H1 (cell line): ENCODE data around the gene ACAA1. TPM values are rescaled to one million over a fixed set of nuclear protein-coding genes. Genes with fewer than 3 reads are reported as not detected.

Source experiments
- CTCF ChIA-PET: fragments of 300-600 bp; sonication (Branson Sonifier 250); formaldehyde crosslinking; loops from one replicate; lab custom pipeline; 2021; ENCODE audit not compliant: partially characterized antibody; lab: Charles Lee
- POLR2A ChIA-PET: fragments of 300-600 bp; sonication (Branson Sonifier 250); formaldehyde crosslinking; loops from one replicate; lab custom pipeline; 2021; ENCODE audit warnings: inconsistent platforms; ENCODE audit not compliant: partially characterized antibody; lab: Charles Lee
- DNase-seq, 2 experiments: peaks; one replicate each; pipeline versions ENCODE4 v3.0.0 to v3.0.0-alpha.2; 2010 to 2022; ENCODE audit warnings: low spot score in 2 of 2, low read depth in 1 of 2, mixed read lengths in 1 of 2
- FAIRE-seq: peaks from 2 replicates; lab custom pipeline; 2011; peaks lifted over from hg19 to GRCh38; lab: Jason Lieb, UNC
- H2AFZ ChIP-seq: 2 replicates; pipeline ENCODE4 v1.8.1; 2012; ENCODE audit warnings: low read length, inconsistent platforms
- H2AK5ac ChIP-seq: 2 replicates; pipeline ENCODE4 v1.6.1; 2013; ENCODE audit warnings: low read depth, low read length
- H2BK120ac ChIP-seq: replicated peaks from 2 replicates; pipeline ENCODE3; 2013; ENCODE audit warnings: low read depth, low read length, inconsistent platforms
- H2BK12ac ChIP-seq: 2 replicates; pipeline ENCODE4 v1.6.1; 2013; ENCODE audit warnings: low read depth, low read length
- H2BK15ac ChIP-seq: 2 replicates; pipeline ENCODE4 v1.6.1; 2013; ENCODE audit warnings: low read length
- H2BK20ac ChIP-seq: 2 replicates; pipeline ENCODE4 v1.6.1; 2013; ENCODE audit warnings: low read length
- H2BK5ac ChIP-seq: 2 replicates; pipeline ENCODE4 v1.6.1; 2013; ENCODE audit warnings: low read depth, low read length
- H3K14ac ChIP-seq: 2 replicates; pipeline ENCODE4 v1.6.1; 2013; ENCODE audit warnings: inconsistent platforms; ENCODE audit not compliant: insufficient read length
- H3K18ac ChIP-seq: 2 replicates; pipeline ENCODE4 v1.6.1; 2013; ENCODE audit warnings: low read length; ENCODE audit errors: extremely low read depth
- H3K23ac ChIP-seq: 2 replicates; pipeline ENCODE4 v1.6.1; 2013; ENCODE audit warnings: inconsistent platforms; ENCODE audit not compliant: insufficient read length
- H3K23me2 ChIP-seq: 2 replicates; pipeline ENCODE4 v1.6.1; 2013; ENCODE audit warnings: low read depth, low read length
- H3K27ac ChIP-seq: 2 replicates; pipeline ENCODE4 v1.6.1; 2011; ENCODE audit warnings: low read depth, low read length, inconsistent platforms
- H3K27me3 ChIP-seq, 4 experiments: replicated peaks in 1 of 4; 1 replicate in 1 of 4; 2 replicates in 3 of 4; pipeline versions ENCODE4 v1.6.1 to v1.8.1; 2011 to 2013; ENCODE audit warnings: low read length in 3 of 4, mild to moderate bottlenecking in 3 of 4, inconsistent platforms in 2 of 4, mixed read lengths in 2 of 4, moderate library complexity in 1 of 4; ENCODE audit not compliant: control insufficient read depth in 3 of 4, insufficient read depth in 3 of 4; ENCODE audit errors: extremely low read depth in 1 of 4
- H3K36me3 ChIP-seq, 4 experiments: 2 replicates each; pipeline versions ENCODE4 v1.6.1 to v1.8.1; 2011 to 2013; ENCODE audit warnings: mild to moderate bottlenecking in 4 of 4, low read length in 3 of 4, moderate library complexity in 2 of 4, control low read depth in 1 of 4, inconsistent platforms in 1 of 4; ENCODE audit not compliant: insufficient read depth in 4 of 4, control insufficient read depth in 2 of 4
- H3K4ac ChIP-seq: replicated peaks from 2 replicates; pipeline ENCODE3; 2013; ENCODE audit warnings: low read length, low read depth, mixed read lengths, inconsistent platforms; ENCODE audit not compliant: insufficient read length
- H3K4me1 ChIP-seq, 4 experiments: replicated peaks in 1 of 4; 1 replicate in 1 of 4; 2 replicates in 3 of 4; pipeline versions ENCODE4 v1.6.1 to v1.8.1; 2011 to 2013; ENCODE audit warnings: low read length in 3 of 4, inconsistent platforms in 2 of 4, mixed read lengths in 1 of 4; ENCODE audit not compliant: insufficient read depth in 4 of 4, control insufficient read depth in 3 of 4
- H3K4me2 ChIP-seq, 2 experiments: 2 replicates each; pipeline versions ENCODE4 v1.6.1 to v1.8.1; 2011 to 2013; ENCODE audit warnings: low read depth in 2 of 2, low read length in 2 of 2, control low read depth in 1 of 2, inconsistent platforms in 1 of 2, mild to moderate bottlenecking in 1 of 2; ENCODE audit not compliant: insufficient read depth in 1 of 2
- H3K4me3 ChIP-seq, 4 experiments: fragments of 200-600, 300-600 bp in 1 of 4; sonication (generic), shearing (Covaris generic), sonication (Bioruptor Twin) in 1 of 4; 2 replicates each; pipeline versions ENCODE4 v1.5.1 to v1.8.1; 2011 to 2016; ENCODE audit warnings: low read length in 4 of 4, low read depth in 3 of 4, control low read depth in 2 of 4, inconsistent platforms in 2 of 4, mild to moderate bottlenecking in 2 of 4, mixed read lengths in 1 of 4, moderate library complexity in 1 of 4; ENCODE audit not compliant: insufficient read depth in 2 of 4; ENCODE audit errors: extremely low read depth in 1 of 4
- H3K56ac ChIP-seq: replicated peaks from 2 replicates; pipeline ENCODE3; 2013; ENCODE audit warnings: low read depth, mild to moderate bottlenecking, mixed read lengths, low read length, inconsistent platforms; ENCODE audit not compliant: insufficient read length
- H3K79me1 ChIP-seq: 2 replicates; pipeline ENCODE4 v1.6.1; 2013; ENCODE audit warnings: low read depth, low read length, control low read depth
- H3K79me2 ChIP-seq, 2 experiments: 2 replicates each; pipeline versions ENCODE4 v1.6.1 to v1.8.1; 2012 to 2013; ENCODE audit warnings: low read length in 2 of 2, mild to moderate bottlenecking in 2 of 2, inconsistent platforms in 1 of 2; ENCODE audit not compliant: insufficient read depth in 2 of 2, control insufficient read depth in 1 of 2
- H3K9ac ChIP-seq, 4 experiments: replicated peaks in 1 of 4; 1 replicate in 1 of 4; 2 replicates in 3 of 4; pipeline versions ENCODE4 v1.6.1 to v1.8.1; 2011 to 2013; ENCODE audit warnings: low read depth in 3 of 4, low read length in 3 of 4, control low read depth in 2 of 4, mild to moderate bottlenecking in 2 of 4, moderate library complexity in 2 of 4, inconsistent platforms in 1 of 4; ENCODE audit errors: extremely low read depth in 1 of 4
- H3K9me3 ChIP-seq, 2 experiments: 2 replicates each; pipeline versions ENCODE4 v1.6.1 to v1.8.1; 2012 to 2013; ENCODE audit warnings: mild to moderate bottlenecking in 2 of 2, moderate library complexity in 2 of 2, control low read depth in 1 of 2, inconsistent platforms in 1 of 2, low read depth in 1 of 2, low read length in 1 of 2, mixed read lengths in 1 of 2; ENCODE audit not compliant: insufficient read depth in 2 of 2
- H4K20me1 ChIP-seq, 2 experiments: replicated peaks in 1 of 2; 2 replicates each; pipeline versions ENCODE3 to v1.8.1; 2011 to 2013; ENCODE audit warnings: inconsistent platforms in 2 of 2, low read length in 2 of 2, mild to moderate bottlenecking in 1 of 2; ENCODE audit not compliant: insufficient read depth in 2 of 2, control insufficient read depth in 1 of 2
- H4K5ac ChIP-seq: 2 replicates; pipeline ENCODE4 v1.6.1; 2013; ENCODE audit warnings: low read length, low read depth, mixed read lengths, inconsistent platforms; ENCODE audit not compliant: insufficient read length
- H4K8ac ChIP-seq: 2 replicates; pipeline ENCODE4 v1.8.0; 2013; ENCODE audit warnings: mild to moderate bottlenecking, moderate library complexity, low read length, inconsistent platforms; ENCODE audit not compliant: insufficient read depth; ENCODE audit errors: extremely low read depth
- H4K91ac ChIP-seq: replicated peaks from 2 replicates; pipeline ENCODE3; 2013; ENCODE audit warnings: low read length, mixed read lengths, inconsistent platforms; ENCODE audit not compliant: insufficient read length
- EGR1 ChIP-seq: IDR thresholded peaks from 2 replicates; pipeline ENCODE4 v1.6.1; 2011; ENCODE audit warnings: low read depth, low read length, borderline replicate concordance
- MAX ChIP-seq: IDR thresholded peaks from 2 replicates; pipeline ENCODE4 v1.6.1; 2012; ENCODE audit warnings: inconsistent platforms
- WGBS, 2 experiments: shearing (Covaris generic) in 1 of 2; methylation state at CpG; one replicate each; pipeline versions ENCODE4 v1.1.6 to v1.1.7; 2013 to 2015; ENCODE audit warnings: low lambda C conversion rate in 2 of 2, mixed read lengths in 2 of 2, inconsistent platforms in 1 of 2, low coverage in 1 of 2, missing lambda C conversion rate in 1 of 2; ENCODE audit not compliant: insufficient replicate concordance in 2 of 2, insufficient coverage in 1 of 2, insufficient read length in 1 of 2; ENCODE audit errors: extremely low coverage in 1 of 2, missing lambda C conversion rate in 1 of 2; 5-methylcytosine and 5-hydroxymethylcytosine counted together
- polyA plus RNA-seq, 7 experiments: library from polyadenylated mRNA; depleted of rRNA in 3 of 7; stranded (reverse) in 5 of 7; unstranded in 2 of 7; fragments of >200 nt in 5 of 7; fragments of 200-250 nt in 2 of 7; gene quantifications; 1 replicate in 5 of 7; 2 replicates in 1 of 7; 4 replicates in 1 of 7; pipeline versions ENCODE4 v1.2.1 to v1.2.3, GENCODE V29; 2011 to 2013; ENCODE audit warnings: missing spikeins in 2 of 7, mixed read lengths in 2 of 7
- total RNA-seq: library from RNA; stranded (reverse); fragmentation: NEBNext Ultra II Directional; extraction: Animal tissue kit (Norgen Biotek cat#: 25700); gene quantifications from 2 replicates; pipeline ENCODE4 v1.2.1, GENCODE V29; 2021

ACAA1 gene
- total and polyA plus RNA-seq, 2 of the 8 experiments (the other 6 are each of a cell fraction or from before 2014, with no cell fraction given), result 23.1 to 34.8 TPM

- CTCF ChIA-PET, result interaction anchor here (0.6 to 2.0 kb wide), 4 partner anchors 8 to 828 kb away, joined by 3 to 5 read pairs (median 4); no protein-coding TSS in a partner anchor
- H3K9ac ChIP-seq, result no peak overlapping the region
- H4K20me1 ChIP-seq, result peaks cover 11 to 17% of the 10 kb centered on the region in 2 experiments
- no peak overlapping the region for H2AFZ ChIP-seq
- no peak for FAIRE-seq
- WGBS, 2 experiments, result 88% methylated on average over 2 of the region's 2 CpGs; no CpG with 5 or more reads in 1 of the 2 experiments
- no peak overlapping the region for H4K91ac ChIP-seq
- H2AK5ac ChIP-seq, result no peak overlapping the region
- H3K4ac ChIP-seq, result no peak overlapping the region
- no peaks in the 10 kb centered on the region; the same call in 1 of the 2 replicates for H3K23me2 ChIP-seq
- no peak overlapping the region for H3K27ac ChIP-seq
- H3K4me2 ChIP-seq, result no peak overlapping the region
- H3K79me1 ChIP-seq, result no peaks in the 10 kb centered on the region; the same call in 1 of the 2 replicates
- H3K27me3 ChIP-seq, result no peaks in the 10 kb centered on the region
- no peak overlapping the region for H4K8ac ChIP-seq
- no peaks in the 10 kb centered on the region for H3K9me3 ChIP-seq
- no peak overlapping the region for H2BK20ac ChIP-seq
- H3K36me3 ChIP-seq, result no peaks in the 10 kb centered on the region
- no peak overlapping the region for H3K56ac ChIP-seq
- no peak for DNase-seq
- H3K14ac ChIP-seq, result no peak overlapping the region
- no peak overlapping the region for H2BK15ac ChIP-seq
- H2BK5ac ChIP-seq, result no peak overlapping the region
- peaks cover 0 to 9% (median 5%) of the 10 kb centered on the region in 4 experiments; a peak in 4 of 7 replicates for H3K4me1 ChIP-seq
- H4K5ac ChIP-seq, result no peak overlapping the region
- no peak overlapping the region for H3K4me3 ChIP-seq
- H2BK12ac ChIP-seq, result no peak overlapping the region
- no peak overlapping the region for H3K18ac ChIP-seq
- TF ChIP-seq MAX, result no peak
- no peak for TF ChIP-seq EGR1
- H3K23ac ChIP-seq, result no peak overlapping the region
- peaks cover 18 to 97% of the 10 kb centered on the region in 2 experiments for H3K79me2 ChIP-seq
- POLR2A ChIA-PET, result no interaction called here
- H2BK120ac ChIP-seq, result no peak overlapping the region
Observed at GRCh38 chr3:38171622-38172021, 34.7 kb upstream of the ACAA1 start.
